HepG2 (cell line): ENCODE data around the gene NDUFB5. TPM values are rescaled to one million over a fixed set of nuclear protein-coding genes. Genes with fewer than 3 reads are reported as not detected.

Experiments
- CHD4 ChIP-seq: fragments of 200-600 bp; sonication (generic); IDR thresholded peaks from 2 replicates; pipeline ENCODE4 v1.7.0; 2017; ENCODE audit warnings: mild to moderate bottlenecking, low read length, borderline replicate concordance
- GMEB2 ChIP-seq: IDR thresholded peaks from 2 replicates; pipeline ENCODE4 v1.6.1; 2016; ENCODE audit warnings: missing biosample characterization, missing genetic modification reagents, low read depth
- HMG20A ChIP-seq: IDR thresholded peaks from 2 replicates; pipeline ENCODE4 v1.6.1; 2016; ENCODE audit warnings: borderline replicate concordance
- NCOR1 ChIP-seq: fragments of 200-600 bp; sonication (generic); IDR thresholded peaks from 2 replicates; pipeline ENCODE4 v1.7.0; 2017; ENCODE audit warnings: antibody characterized with exemption, low read length, borderline replicate concordance
- NKX3-1 ChIP-seq: sonication (generic); formaldehyde crosslinking; IDR thresholded peaks from 2 replicates; pipeline ENCODE4 v1.5.0; 2020; ENCODE audit warnings: missing genetic modification reagents
- PBX2 ChIP-seq: IDR thresholded peaks from 2 replicates; pipeline ENCODE4 v1.6.1; 2016; ENCODE audit warnings: control low read depth
- SMAD1 ChIP-seq: sonication (generic); formaldehyde crosslinking; IDR thresholded peaks from 2 replicates; pipeline ENCODE4 v1.4.0; 2020; ENCODE audit warnings: missing genetic modification reagents, low read depth, mild to moderate bottlenecking, borderline replicate concordance
- SRSF4 ChIP-seq: fragments of 200-400 bp; formaldehyde crosslinking; IDR thresholded peaks from one replicate; pipeline ENCODE4 v1.6.1; 2018; ENCODE audit warnings: mild to moderate bottlenecking, low read depth, low read length, moderate library complexity; ENCODE audit not compliant: poor library complexity, severe bottlenecking
- TBX2 ChIP-seq: sonication (generic); formaldehyde crosslinking; IDR thresholded peaks from 2 replicates; pipeline ENCODE4 v1.5.0; 2020; ENCODE audit warnings: missing genetic modification reagents, mild to moderate bottlenecking, borderline replicate concordance
- THYN1 ChIP-seq: sonication (generic); formaldehyde crosslinking; IDR thresholded peaks from 2 replicates; pipeline ENCODE4 v1.8.1; 2023; ENCODE audit warnings: low read depth, mild to moderate bottlenecking, moderate library complexity, missing genetic modification reagents, borderline replicate concordance
- ZBTB1 ChIP-seq: sonication (generic); formaldehyde crosslinking; IDR thresholded peaks from 2 replicates; pipeline ENCODE4 v1.4.0; 2020; ENCODE audit warnings: missing genetic modification reagents, borderline replicate concordance
- ZNF121 ChIP-seq: sonication (generic); formaldehyde crosslinking; IDR thresholded peaks from 2 replicates; pipeline ENCODE4 v1.5.0; 2020; ENCODE audit warnings: mild to moderate bottlenecking, missing genetic modification reagents
- ZNF431 ChIP-seq: sonication (generic); formaldehyde crosslinking; IDR thresholded peaks from 2 replicates; pipeline ENCODE4 v1.9.0; 2022; ENCODE audit warnings: missing genetic modification reagents, low read depth, mild to moderate bottlenecking, borderline replicate concordance
- ZNF550 ChIP-seq: sonication (generic); formaldehyde crosslinking; IDR thresholded peaks from 2 replicates; pipeline ENCODE4 v1.4.0; 2020; ENCODE audit warnings: mild to moderate bottlenecking, missing genetic modification reagents, borderline replicate concordance
- ZNF7 ChIP-seq: IDR thresholded peaks from 2 replicates; pipeline ENCODE4 v1.6.1; 2016; ENCODE audit warnings: missing biosample characterization, missing genetic modification reagents
- ZNF746 ChIP-seq: sonication (generic); formaldehyde crosslinking; IDR thresholded peaks from 2 replicates; pipeline ENCODE4 v1.8.0; 2022; ENCODE audit warnings: mild to moderate bottlenecking, missing genetic modification reagents
- ZNF770 ChIP-seq: sonication (generic); formaldehyde crosslinking; IDR thresholded peaks from 2 replicates; pipeline ENCODE4 v1.5.0; 2020; ENCODE audit warnings: mild to moderate bottlenecking, missing genetic modification reagents
- ZNF878 ChIP-seq: sonication (generic); formaldehyde crosslinking; IDR thresholded peaks from 2 replicates; pipeline ENCODE4 v1.8.1; 2023; ENCODE audit warnings: mild to moderate bottlenecking, missing genetic modification reagents, moderate library complexity
- ZNF891 ChIP-seq: sonication (generic); formaldehyde crosslinking; IDR thresholded peaks from 2 replicates; pipeline ENCODE4 v1.5.0; 2020; ENCODE audit warnings: mild to moderate bottlenecking, missing genetic modification reagents
- polyA plus RNA-seq, 8 experiments: library from polyadenylated mRNA; depleted of rRNA in 3 of 8; stranded (reverse) in 7 of 8; unstranded in 1 of 8; fragments of >200 nt; fragmentation: Illumina TruSeq in 4 of 8; extraction: Trizol in 4 of 8; gene quantifications; 2 replicates each; pipeline versions ENCODE4 v1.2.1 to v1.2.3, GENCODE V29; 2011 to 2016; ENCODE audit warnings: low read depth in 4 of 8, missing spikeins in 1 of 8, mixed read lengths in 1 of 8; ENCODE audit not compliant: insufficient read depth in 1 of 8
- total RNA-seq, 5 experiments: library from RNA; depleted of rRNA; stranded (reverse); fragments of >200 nt; fragmentation: Illumina TruSeq; extraction: Trizol; gene quantifications; 2 replicates each; pipeline ENCODE4 v1.2.3, GENCODE V29; 2016; ENCODE audit warnings: low read depth in 1 of 5
- TF ChIP-seq, protein P1 (sequence below): sonication (generic); formaldehyde crosslinking; IDR thresholded peaks from 2 replicates; pipeline ENCODE4 v1.4.0; 2020; ENCODE audit warnings: mild to moderate bottlenecking, missing genetic modification reagents, borderline replicate concordance

NDUFB5 gene
- total and polyA plus RNA-seq, 2 of the 13 experiments (the other 11 are each of a cell fraction or from before 2014, with no cell fraction given): 43.3 to 120 TPM

- TF ChIP-seq, protein P1, sequence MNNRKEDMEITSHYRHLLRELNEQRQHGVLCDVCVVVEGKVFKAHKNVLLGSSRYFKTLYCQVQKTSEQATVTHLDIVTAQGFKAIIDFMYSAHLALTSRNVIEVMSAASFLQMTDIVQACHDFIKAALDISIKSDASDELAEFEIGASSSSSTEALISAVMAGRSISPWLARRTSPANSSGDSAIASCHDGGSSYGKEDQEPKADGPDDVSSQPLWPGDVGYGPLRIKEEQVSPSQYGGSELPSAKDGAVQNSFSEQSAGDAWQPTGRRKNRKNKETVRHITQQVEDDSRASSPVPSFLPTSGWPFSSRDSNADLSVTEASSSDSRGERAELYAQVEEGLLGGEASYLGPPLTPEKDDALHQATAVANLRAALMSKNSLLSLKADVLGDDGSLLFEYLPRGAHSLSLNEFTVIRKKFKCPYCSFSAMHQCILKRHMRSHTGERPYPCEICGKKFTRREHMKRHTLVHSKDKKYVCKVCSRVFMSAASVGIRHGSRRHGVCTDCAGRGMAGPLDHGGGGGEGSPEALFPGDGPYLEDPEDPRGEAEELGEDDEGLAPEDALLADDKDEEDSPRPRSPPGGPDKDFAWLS: no peak
- TF ChIP-seq CHD4 (no peak), PBX2 (peak; percentile 62; the same call in 1 of the 2 replicates), TBX2 (CRISPR knock-in tag) (peak; percentile 46; the same call in 1 of the 2 replicates), ZNF878 (CRISPR knock-in tag) (no peak), NKX3-1 (CRISPR knock-in tag) (no peak), NCOR1 (no peak), SMAD1 (no peak), GMEB2 (CRISPR knock-in tag) (no peak), ZNF770 (no peak), ZNF431 (CRISPR knock-in tag) (no peak), ZNF550 (CRISPR knock-in tag) (0 out of 2 replicates have a peak, but pooled peaks have one; percentile 14), SRSF4 (no peak), ZNF746 (CRISPR knock-in tag) (peak; percentile 70; the same call in 1 of the 2 replicates), ZNF121 (CRISPR knock-in tag) (no peak), ZNF891 (CRISPR knock-in tag) (no peak), THYN1 (CRISPR knock-in tag) (no peak), ZNF7 (CRISPR knock-in tag) (no peak), HMG20A (CRISPR knock-in tag) (no peak), ZBTB1 (CRISPR knock-in tag) (no peak)
Observed at GRCh38 chr3:179562591-179563270, 41.9 kb upstream of the NDUFB5 start, which contains the start of gene ACTL6A (continued).
